Iris pigment epithelial cell (primary cell): ENCODE data around the gene WNT11.

ENCODE experiments used
- DNase-seq: peaks from one replicate; pipeline ENCODE4 v3.0.0-alpha.2; 2011; ENCODE audit warnings: low read depth

The WNT11 gene

DNA sequence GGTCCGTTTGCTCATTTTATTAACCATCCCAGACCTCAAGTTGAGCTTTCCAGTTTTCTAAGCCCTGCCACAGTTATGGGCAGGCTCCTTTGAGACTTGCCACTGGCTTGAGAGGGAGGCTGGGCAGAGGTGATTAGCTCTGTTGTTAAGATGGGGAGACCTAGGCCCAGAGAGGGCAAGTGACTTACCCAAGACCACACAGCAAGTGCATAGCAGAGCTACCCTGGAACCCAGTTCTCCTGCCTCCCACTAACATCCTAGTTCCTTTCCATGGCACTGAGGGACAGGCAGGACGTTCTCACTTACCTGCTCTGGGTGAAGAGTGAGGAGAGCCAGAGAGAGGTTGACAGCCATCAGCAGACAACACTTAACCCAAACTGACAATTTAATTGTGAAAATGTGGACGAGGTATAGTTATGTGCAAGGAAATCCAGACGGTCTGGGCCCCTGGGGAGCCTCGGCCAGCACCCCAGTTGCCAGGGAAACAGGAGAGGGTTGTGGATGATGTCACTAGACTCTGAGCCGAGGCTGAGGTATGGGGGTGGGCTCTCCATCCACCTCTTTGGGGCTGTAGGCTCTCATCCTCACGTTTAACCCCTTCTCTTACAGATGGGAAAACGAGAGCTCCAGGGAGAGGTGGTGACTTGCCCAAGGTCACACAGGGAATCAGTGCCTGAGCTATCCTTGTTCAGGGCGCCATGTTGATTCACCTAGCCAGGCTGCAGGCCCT, 12.3 kb upstream of the WNT11 start:
- DNase-seq, result no peak

GRCh38 chr11:76217653-76218160, 11.4 kb upstream of the WNT11 start:
- no peak for DNase-seq

DNA sequence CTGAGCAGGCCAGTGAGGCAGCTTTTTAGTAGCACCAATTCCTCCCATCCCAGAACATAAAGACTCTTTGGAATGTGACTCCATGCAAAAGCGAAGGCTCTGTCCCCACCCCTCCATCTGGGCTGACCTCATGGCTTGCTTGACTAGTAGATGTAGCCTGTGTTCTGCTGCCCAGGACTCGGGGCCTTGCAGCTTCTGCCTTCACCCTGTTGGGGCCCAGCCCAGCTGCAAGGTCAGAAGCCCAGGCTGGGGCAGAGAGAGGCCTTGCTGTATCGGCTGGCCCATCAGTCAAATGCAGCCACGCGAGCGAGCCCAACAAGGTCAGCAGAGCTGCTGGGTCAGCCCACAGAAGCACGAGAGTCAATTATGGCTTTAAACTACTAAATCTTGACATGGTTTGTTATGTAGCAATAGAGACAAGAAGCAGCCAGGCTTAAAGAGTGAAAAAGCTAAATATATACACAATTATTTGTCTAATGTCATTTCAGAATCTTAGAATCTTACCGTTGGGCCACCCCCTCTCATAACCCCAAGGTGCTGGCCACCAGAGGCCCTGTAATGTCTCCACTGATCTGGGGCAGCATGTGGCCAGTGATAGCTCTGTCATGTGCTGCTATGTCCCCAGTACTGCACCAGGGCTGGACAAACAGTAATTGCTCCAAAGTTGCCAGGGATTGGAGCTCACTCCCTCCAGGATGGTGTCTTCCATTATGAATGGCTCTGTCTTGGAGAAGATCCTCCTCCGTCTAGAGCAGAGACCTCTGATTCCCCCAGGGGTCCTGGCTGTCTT, 10.4 kb upstream of the WNT11 start:
- no peak for DNase-seq

GRCh38 chr11:76215941-76216340, 9.6 kb upstream of the WNT11 start:
- peak; percentile 45 for DNase-seq

DNA sequence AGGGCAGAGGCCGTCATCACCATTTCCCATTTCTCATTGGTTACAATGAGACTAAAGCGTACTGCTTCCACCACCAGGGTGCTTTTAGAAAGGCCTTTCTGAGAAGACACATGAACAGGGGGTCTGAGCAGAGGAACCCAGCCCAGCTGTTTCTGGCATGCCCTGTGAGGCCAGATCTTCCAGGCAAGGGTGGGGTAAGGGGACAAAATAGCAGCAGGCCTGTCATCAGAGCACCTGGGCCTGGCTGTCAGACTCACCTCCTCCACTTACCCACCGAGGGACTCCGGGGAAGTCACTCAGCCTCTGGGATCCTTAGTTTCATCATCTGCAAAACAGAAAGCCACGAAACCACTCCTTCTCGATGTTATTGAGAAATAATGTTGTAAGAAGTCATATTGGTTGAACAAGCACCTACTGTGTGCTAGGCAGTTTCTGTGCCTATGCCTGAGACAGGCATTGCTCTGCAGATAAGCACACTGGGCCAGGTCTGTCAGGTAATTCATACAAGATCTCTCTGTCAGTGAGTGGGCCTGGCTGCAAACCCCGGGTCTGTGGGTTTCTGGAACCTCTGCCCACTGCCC, 8.8 kb upstream of the WNT11 start:
- no peak for DNase-seq

- DNase-seq, result no peak
These were observed 7.9 kb upstream of the WNT11 start for GRCh38 chr11:76214186-76214585.

DNA sequence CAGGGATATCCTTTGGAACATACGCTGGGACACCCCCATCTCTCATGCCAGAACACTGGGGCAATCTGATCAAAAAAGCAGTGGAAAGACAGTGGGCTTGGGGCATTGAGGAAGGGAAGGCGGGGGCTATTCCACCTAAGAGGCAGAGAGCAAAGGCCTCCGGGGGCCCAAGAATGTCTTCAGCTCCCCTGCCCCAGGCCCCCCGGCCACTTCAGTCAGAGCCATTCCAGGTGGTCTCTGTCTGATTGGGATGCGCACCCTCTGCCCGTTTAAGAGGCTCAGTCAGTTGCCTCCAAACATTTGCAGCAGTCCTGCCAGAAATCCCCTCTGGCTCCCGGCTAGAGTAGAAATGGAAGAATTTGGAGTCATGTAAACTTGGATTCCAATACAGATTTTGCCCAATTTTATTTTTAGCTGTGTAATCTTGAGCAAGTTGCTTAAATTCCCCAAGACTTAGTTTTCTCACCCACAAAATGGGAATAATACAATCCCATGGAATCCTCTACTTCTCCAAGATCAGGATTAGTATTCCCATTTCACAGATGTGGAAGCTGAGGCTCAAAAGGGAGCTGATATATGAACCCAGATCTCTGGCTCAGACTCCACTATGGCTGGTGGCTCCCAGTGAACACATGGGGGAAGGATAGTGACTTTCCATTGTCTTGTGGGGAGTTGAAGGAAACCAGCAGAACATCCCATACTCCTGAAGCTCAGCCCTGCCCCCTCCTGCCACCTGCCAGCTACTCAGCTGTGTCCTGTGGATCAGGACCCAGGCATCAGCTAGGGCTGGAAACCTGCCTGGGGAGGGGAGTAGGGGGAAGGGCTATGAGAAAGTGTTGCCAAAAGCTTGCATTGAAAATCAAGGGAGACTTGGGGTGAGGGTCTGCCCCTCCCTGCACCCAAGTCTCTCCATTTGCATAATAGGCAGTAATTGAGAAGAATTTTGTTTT, 6.1 kb upstream of the WNT11 start:
- no peak for DNase-seq

- no peak for DNase-seq
These were observed 4.9 kb upstream of the WNT11 start for GRCh38 chr11:76210931-76211851.

DNA sequence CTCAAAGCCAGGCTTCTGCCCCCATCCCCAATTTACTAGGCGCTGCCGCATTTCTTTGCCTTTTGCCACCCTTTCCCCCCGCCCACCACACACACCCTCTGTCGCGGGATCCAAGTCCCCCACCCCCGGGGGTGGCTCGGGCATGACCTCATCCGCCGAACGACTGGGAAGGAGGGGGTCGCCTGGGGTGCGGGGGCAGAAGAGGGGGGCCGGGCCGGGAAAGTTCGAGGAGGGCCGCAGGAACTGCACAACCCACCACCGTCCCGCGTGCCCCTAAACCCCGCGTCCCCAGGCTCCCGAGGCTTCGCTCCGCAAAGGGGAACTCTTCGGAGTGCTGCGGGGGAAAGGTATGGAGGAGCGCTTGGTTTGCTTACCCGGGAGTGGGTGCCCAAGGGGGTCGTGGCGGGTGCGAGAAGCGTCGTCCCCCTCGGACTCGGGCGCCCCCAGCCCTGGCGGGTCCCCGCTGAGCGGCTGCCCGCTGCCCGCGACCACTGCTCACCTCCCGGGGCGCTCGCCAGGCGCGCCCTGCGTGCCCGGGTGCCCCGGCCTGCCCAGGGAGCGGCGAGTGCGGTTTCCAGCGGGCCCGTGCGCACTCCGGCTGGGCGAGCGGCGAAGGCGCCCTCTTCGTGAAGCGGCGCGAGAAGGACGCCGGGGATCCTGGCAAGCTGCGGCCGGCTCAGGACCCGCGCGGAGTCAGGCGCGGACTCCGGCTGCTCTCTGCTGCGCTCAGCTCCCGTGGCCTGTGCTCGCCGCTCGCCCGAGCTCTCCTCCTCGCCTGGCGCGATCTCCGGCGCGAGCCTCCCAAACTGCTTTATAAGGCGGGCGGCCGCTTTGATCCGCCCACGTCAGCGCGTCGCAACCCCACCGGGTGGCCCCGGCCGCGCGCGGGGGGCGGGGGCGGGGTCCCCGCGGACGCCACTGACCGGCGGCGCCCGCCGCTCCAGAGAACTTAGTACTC, 4.0 kb upstream of the WNT11 start:
- DNase-seq, result peak; percentile 81

- no peak for DNase-seq
These were observed 3.2 kb upstream of the WNT11 start for GRCh38 chr11:76209375-76209972.

- peak; percentile 47 for DNase-seq
These were observed 2.4 kb upstream of the WNT11 start for GRCh38 chr11:76208438-76209374.

DNA sequence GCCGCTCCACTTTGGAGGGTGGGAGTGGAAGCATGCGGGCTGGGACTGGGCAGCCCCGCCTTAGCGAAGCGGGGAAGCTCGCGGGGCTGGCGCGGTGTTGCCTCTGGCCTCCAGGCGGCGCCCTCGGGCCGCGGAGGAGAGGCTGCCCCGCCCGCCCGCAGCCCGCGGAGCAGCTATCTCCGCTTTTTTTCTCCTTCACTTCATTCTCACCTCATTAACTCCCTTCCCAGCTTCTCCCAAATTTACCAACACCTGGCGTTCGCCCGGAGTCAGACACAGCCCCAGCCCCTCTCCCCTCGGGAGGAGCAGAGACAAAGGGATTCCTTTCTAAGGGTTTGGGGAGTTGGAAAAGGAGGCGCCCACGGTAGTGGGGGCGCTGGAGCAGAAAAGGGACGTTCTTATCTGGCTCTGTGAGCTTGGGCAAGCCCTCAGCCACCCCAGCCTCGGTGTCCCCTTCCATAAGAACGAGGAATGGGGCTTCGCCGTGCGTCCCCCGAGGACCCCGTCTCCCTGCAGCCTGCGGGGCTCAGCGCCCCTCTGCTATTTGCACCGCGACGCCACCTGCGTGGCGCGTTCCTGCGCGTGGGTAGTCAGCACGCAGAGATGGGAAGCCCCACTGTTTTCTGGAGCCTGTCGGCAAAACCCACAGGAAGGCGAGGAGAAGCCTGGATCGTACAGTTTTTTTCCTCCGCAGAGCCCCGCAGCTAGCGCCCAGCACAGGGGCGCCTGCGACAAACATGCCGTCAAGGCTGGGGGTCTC, 1.5 kb upstream of the WNT11 start:
- peak; percentile 74 for DNase-seq

DNA sequence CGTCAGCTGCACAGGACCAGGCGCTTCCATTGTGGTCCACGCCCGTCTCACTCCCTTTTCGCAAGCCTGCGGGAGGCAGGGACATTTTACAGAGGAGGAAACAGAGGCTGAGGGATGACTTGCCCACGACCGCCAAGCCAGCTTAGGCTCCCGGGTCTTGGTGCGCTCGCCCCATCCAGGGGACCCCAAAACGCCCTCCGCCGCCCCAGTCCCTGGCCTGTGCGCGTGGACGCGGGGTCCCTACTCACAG, 300 bp downstream of the WNT11 start:
- DNase-seq, result no peak

DNA sequence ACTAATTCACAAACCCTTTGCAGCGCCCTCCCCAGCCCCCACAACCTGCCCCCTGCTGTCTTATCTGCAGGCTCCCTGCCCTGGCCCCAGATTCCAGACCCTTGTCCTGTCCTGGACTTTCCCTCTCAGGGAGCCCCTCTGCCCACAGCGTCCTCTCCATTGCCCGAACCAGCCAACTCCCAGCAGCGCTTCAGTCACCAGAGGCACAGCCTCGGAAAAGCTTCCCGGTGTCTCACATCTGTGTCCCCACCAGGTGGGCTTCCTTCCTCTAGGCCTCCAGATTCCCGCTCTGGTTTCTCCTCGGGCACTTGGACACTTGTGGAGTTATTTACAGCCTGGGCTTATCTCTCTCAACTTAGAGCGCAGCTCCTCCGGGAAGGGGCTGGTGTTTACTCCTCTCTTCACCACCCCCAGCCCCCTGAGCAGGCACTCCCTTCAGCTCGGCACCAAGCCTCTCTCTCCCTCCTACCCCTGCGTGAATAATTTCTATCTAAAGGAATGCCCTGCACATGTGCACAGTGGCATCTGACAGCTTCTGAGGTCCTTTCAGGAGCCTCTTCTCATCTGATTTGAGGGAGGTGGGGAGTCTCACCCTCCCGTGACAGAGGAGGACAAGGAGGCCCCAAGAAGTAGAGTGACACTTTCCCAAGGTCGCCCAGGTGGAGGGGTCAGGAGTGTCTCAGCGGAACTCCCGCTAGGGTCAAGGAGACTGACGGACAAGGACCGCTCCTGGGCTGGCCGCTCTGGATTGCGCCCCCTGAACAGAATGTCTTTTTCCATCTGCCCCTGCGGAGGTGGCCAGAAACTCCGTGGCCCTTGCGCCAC, 838 bp downstream of the WNT11 start:
- DNase-seq, result no peak

DNA sequence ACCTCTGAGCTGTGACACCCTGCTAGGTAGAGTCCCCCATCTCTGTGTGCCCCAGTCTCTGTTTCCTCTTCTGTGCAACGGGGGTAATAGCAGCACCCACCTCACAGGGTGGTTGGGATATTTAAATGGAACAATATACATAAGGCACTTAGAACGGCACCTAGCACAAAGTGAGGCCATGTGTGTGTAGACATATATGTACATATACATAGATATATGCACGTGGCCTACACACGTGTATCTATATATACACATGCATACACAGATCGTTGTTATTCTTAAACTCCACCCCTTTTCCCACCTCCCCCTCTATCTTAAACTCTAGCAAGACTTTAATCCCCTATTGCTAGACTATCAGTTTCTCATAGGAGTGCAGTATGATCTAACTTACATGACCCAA, 2.4 kb downstream of the WNT11 start:
- no peak for DNase-seq

DNA sequence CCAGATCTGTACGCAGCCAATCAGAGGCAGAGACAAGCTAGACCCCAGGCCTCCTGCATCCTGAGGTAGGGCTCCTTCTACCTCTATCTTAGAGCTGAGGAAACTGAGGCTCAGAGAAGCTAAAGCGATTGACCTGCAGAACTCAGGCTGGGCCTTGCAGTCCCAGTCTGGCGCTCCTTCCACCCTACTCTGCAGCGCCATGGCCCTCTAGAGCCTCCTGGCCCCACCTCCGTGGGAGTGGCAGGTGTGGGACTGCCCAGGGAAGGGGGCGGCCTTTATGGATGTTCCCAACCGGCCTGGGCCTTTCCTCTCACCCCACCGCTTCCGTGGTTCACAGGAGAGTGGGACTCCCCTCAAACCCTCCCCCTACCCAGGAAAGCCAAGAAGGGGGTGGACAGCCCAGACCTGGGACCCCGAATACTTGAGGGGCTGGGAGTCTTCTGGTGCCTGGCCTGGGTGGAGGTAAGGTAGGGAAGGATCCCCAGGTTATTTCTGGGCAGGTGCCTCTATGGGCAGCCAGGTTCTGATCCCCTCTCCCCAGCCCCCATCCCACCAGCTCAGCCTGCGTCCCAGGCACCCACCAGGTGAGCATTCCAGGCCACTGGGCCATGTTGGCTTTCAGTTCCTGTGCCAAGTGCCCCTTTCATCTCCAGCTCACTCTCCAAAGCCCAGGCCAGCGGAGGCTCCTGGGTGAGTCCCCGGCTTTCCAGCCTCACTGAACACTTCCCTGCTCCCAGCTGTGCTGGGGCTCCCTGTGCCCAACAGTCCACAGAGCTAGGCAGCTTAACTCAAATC, 3.0 kb downstream of the WNT11 start:
- no peak for DNase-seq
